Measurements from ENCODE around the gene CUL3. TPM values are rescaled to one million over a fixed set of nuclear protein-coding genes. Genes with fewer than 3 reads are reported as not detected.

CUL3 gene
- total RNA-seq, 1 experiment from 2014 or later = 79.8 TPM

DNA sequence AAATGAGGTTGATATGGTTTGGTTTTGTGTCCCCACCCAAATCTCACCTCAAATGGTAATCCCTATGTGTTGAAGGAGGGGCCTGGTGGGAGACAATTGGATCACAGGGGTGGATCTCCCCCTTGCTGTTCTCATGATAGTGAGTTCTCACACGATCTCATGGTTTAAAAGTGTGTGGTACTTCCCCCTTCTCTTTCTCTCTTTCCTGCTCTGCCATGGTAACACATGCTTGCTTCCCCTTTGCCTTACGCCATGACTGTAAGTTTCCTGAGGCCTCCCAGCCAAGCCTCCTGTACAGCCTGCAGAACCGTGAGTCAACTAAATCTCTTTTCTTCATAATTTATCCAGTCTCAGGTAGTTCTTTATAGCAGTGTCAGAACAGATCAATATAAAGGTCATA is 158.5 kb downstream of the CUL3 start:
- no peak for DNase-seq (ENCODE audit: low read depth)

GRCh38 chr2:224421065-224421464 is 164.1 kb downstream of the CUL3 start:
- no peak for DNase-seq (ENCODE audit: low read depth)

Other genes with a start within 250 kb of the CUL3 start
- 0.11 and 0.65 TPM in 2 replicates for gene FAM124B, start 183.3 kb downstream of the CUL3 start, total RNA-seq (2014; rRNA removed; shearing (Covaris generic))
- gene CCDC195, start 131.0 kb upstream of the CUL3 start, total RNA-seq (2014; rRNA removed; shearing (Covaris generic)) = not detected in 2 replicates

All from Daoy (cell line).